Neutrophil (primary cell): ENCODE measurements around the gene NAALADL2.
"Not testable (repeated sequence)": the region's sequence is repeated elsewhere in the genome, so short reads cannot be mapped to it uniquely, and the experiment has no call there.

Source experiments
- H3K27ac ChIP-seq: fragments of 200-600 bp; sonication (generic); 2 replicates; pipeline ENCODE4 v1.5.1; 2016; ENCODE audit warnings: mild to moderate bottlenecking, moderate library complexity
- H3K27me3 ChIP-seq: fragments of 200-600 bp; sonication (generic); 2 replicates; pipeline ENCODE4 v1.6.0; 2016; ENCODE audit warnings: mild to moderate bottlenecking
- H3K36me3 ChIP-seq: fragments of 200-600 bp; sonication (generic); 2 replicates; pipeline ENCODE4 v1.5.1; 2017
- H3K4me1 ChIP-seq, 2 experiments: fragments of 200-600 bp in 1 of 2; sonication (generic) in 1 of 2; 1 replicate in 1 of 2; 2 replicates in 1 of 2; pipeline versions ENCODE4 v1.5.1 to v1.6.1; 2013 to 2016; ENCODE audit warnings: low read depth in 1 of 2, low read length in 1 of 2, mild to moderate bottlenecking in 1 of 2, moderate library complexity in 1 of 2; ENCODE audit not compliant: control insufficient read depth in 1 of 2, insufficient read depth in 1 of 2
- H3K4me3 ChIP-seq, 2 experiments: fragments of 200-600 bp in 1 of 2; sonication (generic) in 1 of 2; 1 replicate in 1 of 2; 2 replicates in 1 of 2; pipeline ENCODE4 v1.5.1; 2013 to 2016; ENCODE audit warnings: low read depth in 1 of 2, low read length in 1 of 2, mild to moderate bottlenecking in 1 of 2, moderate library complexity in 1 of 2
- H3K9me3 ChIP-seq: fragments of 200-600 bp; sonication (generic); 2 replicates; pipeline ENCODE4 v1.5.1; 2016
- TF ChIP-seq, protein P1 (sequence below): fragments of 200-600 bp; sonication (generic); IDR thresholded peaks from 2 replicates; pipeline ENCODE4 v1.5.1; 2016; ENCODE audit warnings: antibody characterized with exemption

The NAALADL2 gene

DNA sequence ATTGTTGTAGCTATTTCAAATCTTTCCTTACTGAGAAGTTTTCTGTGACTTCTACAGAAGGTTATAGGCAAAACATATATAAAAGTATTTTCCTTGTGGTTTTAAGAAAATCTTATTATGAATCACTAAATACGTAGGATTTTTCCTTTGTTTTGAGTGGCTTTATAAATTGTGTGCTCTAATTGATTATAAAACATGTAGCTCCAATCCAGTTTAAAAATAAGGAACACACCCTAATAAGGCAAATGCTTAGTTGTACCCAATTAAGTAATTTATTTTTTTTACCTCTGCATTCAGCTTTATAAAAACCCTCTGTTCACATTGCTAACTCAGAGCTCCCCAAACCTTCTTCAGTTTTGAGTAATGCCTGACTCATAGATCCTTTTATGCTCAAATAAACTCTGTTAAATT lies 408.0 kb downstream of the NAALADL2 start:
- H3K36me3 ChIP-seq: no peaks in the 10 kb centered on the region
- H3K4me3 ChIP-seq: no peak overlapping the region
- H3K27me3 ChIP-seq: no peaks in the 10 kb centered on the region
- no peaks in the 10 kb centered on the region for H3K4me1 ChIP-seq
- H3K9me3 ChIP-seq: no peaks in the 10 kb centered on the region
- TF ChIP-seq, protein P1, sequence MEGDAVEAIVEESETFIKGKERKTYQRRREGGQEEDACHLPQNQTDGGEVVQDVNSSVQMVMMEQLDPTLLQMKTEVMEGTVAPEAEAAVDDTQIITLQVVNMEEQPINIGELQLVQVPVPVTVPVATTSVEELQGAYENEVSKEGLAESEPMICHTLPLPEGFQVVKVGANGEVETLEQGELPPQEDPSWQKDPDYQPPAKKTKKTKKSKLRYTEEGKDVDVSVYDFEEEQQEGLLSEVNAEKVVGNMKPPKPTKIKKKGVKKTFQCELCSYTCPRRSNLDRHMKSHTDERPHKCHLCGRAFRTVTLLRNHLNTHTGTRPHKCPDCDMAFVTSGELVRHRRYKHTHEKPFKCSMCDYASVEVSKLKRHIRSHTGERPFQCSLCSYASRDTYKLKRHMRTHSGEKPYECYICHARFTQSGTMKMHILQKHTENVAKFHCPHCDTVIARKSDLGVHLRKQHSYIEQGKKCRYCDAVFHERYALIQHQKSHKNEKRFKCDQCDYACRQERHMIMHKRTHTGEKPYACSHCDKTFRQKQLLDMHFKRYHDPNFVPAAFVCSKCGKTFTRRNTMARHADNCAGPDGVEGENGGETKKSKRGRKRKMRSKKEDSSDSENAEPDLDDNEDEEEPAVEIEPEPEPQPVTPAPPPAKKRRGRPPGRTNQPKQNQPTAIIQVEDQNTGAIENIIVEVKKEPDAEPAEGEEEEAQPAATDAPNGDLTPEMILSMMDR: no peak
- H3K27ac ChIP-seq: no peak overlapping the region

DNA sequence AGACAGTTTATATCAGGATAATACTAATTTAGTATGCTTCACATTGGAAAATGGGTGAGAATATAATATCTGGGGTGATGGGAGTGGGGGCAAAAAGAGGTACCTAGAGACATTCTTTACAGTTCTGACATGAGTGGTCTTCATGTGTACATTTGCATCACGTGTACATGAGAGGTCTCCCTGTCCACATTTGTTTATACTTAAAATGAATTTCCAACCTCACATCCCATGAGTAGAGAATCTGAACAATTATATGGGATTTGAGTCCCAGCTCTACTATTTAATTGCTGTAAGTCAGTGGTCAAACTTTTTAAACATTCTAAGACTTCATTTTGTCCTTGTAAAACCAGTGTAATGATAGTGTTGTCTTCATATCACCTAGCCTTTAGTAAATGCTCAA lies 408.4 kb downstream of the NAALADL2 start:
- H3K4me3 ChIP-seq: no peak overlapping the region
- H3K9me3 ChIP-seq: no peaks in the 10 kb centered on the region
- TF ChIP-seq, protein P1: no peak
- H3K4me1 ChIP-seq: no peaks in the 10 kb centered on the region
- no peak overlapping the region for H3K27ac ChIP-seq
- no peaks in the 10 kb centered on the region for H3K27me3 ChIP-seq
- no peaks in the 10 kb centered on the region for H3K36me3 ChIP-seq

DNA sequence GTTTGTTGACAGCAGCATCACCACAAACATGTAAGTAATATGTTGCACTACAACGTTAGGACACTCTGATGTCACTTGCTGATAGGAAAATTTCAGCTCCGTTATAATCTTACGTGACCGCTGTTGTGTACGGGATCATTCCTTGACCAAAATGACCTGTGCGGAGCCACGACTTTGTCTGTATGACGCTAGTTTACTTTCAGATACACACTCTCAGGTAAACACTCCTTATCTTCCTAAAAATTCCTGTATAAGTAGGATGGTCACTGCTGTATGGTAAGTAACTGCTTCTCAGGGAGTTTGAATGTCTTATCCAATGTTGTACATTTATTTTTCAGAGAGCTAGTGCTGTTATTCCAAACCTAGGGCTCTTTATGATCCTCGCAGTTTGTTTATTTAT lies 410.3 kb downstream of the NAALADL2 start:
- H3K27me3 ChIP-seq: no peaks in the 10 kb centered on the region
- H3K9me3 ChIP-seq: no peaks in the 10 kb centered on the region
- no peak overlapping the region for H3K4me3 ChIP-seq
- TF ChIP-seq, protein P1: no peak
- H3K27ac ChIP-seq: no peak overlapping the region
- H3K36me3 ChIP-seq: no peaks in the 10 kb centered on the region
- no peaks in the 10 kb centered on the region for H3K4me1 ChIP-seq

DNA sequence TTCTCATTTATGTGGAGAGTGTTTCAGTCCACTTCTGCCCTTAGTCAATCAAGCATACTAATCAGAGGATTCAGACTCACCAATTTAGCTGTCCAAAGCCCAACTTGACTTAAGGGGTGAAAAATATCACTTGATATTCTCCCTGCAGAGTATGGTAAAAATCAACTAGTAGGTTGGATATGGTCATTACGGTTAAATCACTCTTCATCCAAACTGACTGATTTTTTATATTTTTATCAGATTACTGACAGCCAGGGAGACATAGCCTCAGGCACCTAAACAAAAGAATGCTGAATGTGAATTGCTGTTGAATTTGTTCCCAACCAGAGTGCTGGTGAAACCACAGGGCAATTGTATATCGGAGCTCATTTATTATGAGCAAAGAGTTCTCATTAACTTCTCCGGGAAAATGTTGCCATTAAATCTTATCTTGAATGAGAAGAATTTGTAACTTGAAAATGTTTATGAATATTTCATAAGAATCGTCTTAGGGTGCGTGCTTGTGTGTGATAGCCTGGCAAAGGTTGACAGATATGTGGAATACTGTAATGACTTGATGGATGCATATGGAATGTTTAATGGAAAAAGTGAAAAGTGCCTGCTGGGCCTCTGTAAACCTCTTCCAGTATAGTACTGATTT lies 411.2 kb downstream of the NAALADL2 start:
- Histone ChIP-seq H3K27ac (no peak overlapping the region), H3K4me3 (no peak overlapping the region), H3K9me3 (no peaks in the 10 kb centered on the region), H3K4me1 (no peaks in the 10 kb centered on the region), H3K36me3 (no peaks in the 10 kb centered on the region), H3K27me3 (no peaks in the 10 kb centered on the region)
- TF ChIP-seq, protein P1: no peak

DNA sequence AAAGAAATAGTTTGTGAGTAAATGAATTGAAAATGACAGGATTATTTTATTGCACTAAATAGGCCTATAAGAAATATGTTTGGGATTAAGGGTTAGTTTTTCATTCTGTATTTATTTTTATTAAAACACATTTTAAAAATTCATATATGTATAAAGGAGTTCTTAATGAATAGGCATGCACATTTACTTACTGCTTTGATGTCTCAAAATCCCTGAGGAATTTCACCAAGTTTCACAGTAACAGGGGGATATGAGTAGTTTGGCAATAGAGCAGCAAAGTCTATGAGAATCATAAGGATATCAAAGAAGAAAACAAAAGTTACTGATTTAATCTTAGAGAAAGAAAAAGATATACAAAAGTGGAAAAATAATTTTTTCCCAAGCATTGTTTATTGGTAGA lies 411.7 kb downstream of the NAALADL2 start:
- Histone ChIP-seq H3K36me3 (no peaks in the 10 kb centered on the region), H3K4me1 (no peaks in the 10 kb centered on the region), H3K9me3 (no peaks in the 10 kb centered on the region), H3K27ac (no peak overlapping the region), H3K4me3 (no peak overlapping the region), H3K27me3 (no peaks in the 10 kb centered on the region)
- TF ChIP-seq, protein P1: no peak

DNA sequence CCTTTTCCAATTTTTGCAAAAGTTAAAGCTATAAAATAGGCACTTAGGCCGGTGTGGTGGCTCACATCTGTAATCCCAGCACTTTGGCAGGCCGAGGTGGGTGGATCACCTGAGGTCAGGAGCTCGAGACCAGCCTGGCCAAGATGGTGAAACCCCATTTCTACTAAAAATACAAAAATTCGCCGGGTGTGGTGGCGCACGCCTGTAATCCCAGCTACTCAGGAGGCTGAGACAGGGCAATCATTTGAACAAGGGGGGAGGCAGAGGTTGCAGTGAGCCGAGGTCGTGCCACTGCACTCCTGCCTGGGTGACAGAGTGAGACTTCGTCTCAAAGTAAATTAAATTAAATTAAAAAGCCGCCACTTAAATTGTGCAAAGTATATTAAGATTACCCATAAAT lies 412.3 kb downstream of the NAALADL2 start:
- not testable (repeated sequence) for H3K27me3 ChIP-seq, H3K4me3 ChIP-seq, H3K27ac ChIP-seq, H3K9me3 ChIP-seq, H3K4me1 ChIP-seq, H3K36me3 ChIP-seq
